Fibroblast of villous mesenchyme (primary cell): ENCODE measurements around the gene SORCS2. TPM values are rescaled to one million over a fixed set of nuclear protein-coding genes. Genes with fewer than 3 reads are reported as not detected.

ENCODE experiments used
- DNase-seq: peaks from one replicate; pipeline ENCODE4 v3.0.0-alpha.2; 2010; ENCODE audit warnings: low read depth
- H3K4me3 ChIP-seq: 2 replicates; pipeline ENCODE4 v1.5.1; 2011; ENCODE audit warnings: low read depth, mild to moderate bottlenecking, low read length
- CTCF ChIP-seq: IDR thresholded peaks from 2 replicates; pipeline ENCODE4 v1.5.1; 2012; ENCODE audit warnings: low read depth, mild to moderate bottlenecking, low read length; ENCODE audit not compliant: insufficient read depth
- total RNA-seq: library from RNA; depleted of rRNA; stranded (reverse); fragments of >200 nt; gene quantifications from 2 replicates; pipeline ENCODE4 v1.2.3, GENCODE V29; 2012

SORCS2 gene
- total RNA-seq, 1 donor, result under 0.01 TPM

- no peak for TF ChIP-seq CTCF
- DNase-seq, result no peak
- no peak overlapping the region for H3K4me3 ChIP-seq
Observed at GRCh38 chr4:7732263-7732662, 539.9 kb downstream of the SORCS2 start.

GRCh38 chr4:7733201-7733600, 540.9 kb downstream of the SORCS2 start:
- H3K4me3 ChIP-seq, result no peak overlapping the region
- DNase-seq, result no peak
- no peak for TF ChIP-seq CTCF

- no peak for DNase-seq
- no peak for TF ChIP-seq CTCF
Observed at GRCh38 chr4:7733801-7734650, 541.7 kb downstream of the SORCS2 start.

GRCh38 chr4:7734651-7735260, 542.4 kb downstream of the SORCS2 start:
- DNase-seq, result no peak
- H3K4me3 ChIP-seq, result no peak overlapping the region
- TF ChIP-seq CTCF, result no peak

More at GRCh38 chr4:7733801-7734650, 541.7 kb downstream of the SORCS2 start:
- no peak overlapping the region for H3K4me3 ChIP-seq

- no peak for DNase-seq
- no peak for TF ChIP-seq CTCF
- H3K4me3 ChIP-seq, result no peak overlapping the region
Observed at GRCh38 chr4:7735395-7735794, 543.1 kb downstream of the SORCS2 start.

- no peak for DNase-seq
- no peak for TF ChIP-seq CTCF
- no peak overlapping the region for H3K4me3 ChIP-seq
Observed at GRCh38 chr4:7735961-7736360, 543.6 kb downstream of the SORCS2 start.
